A549 (cell line): ENCODE data around the gene LDHAL6B. TPM values are rescaled to one million over a fixed set of nuclear protein-coding genes. Genes with fewer than 3 reads are reported as not detected.

Experiments
- ATAC-seq, 2 experiments: fragments of 200-7000 bp in 1 of 2; fragments of >200 bp in 1 of 2; cut with Nextera tagmentation in 1 of 2; cut with Tn5 transposase in 1 of 2; 3 replicates each; pipeline versions ENCODE4 v1.8.0 to v1.9.1; 2018 to 2020; ENCODE audit warnings: mild to moderate bottlenecking in 1 of 2, moderate library complexity in 1 of 2
- CTCF ChIA-PET: fragments of 300-600 bp; sonication (Branson Sonifier 250); formaldehyde crosslinking; extraction: SDS; loops from one replicate; lab custom pipeline; 2021; ENCODE audit warnings: antibody characterized with exemption, inconsistent platforms; lab: Yijun Ruan, JAX
- POLR2A ChIA-PET: fragments of 350-600 bp; formaldehyde crosslinking; extraction: SDS; loops from one replicate; lab custom pipeline; 2021; ENCODE audit warnings: antibody characterized with exemption, inconsistent platforms; lab: Yijun Ruan, JAX
- DNase-seq, 2 experiments: peaks; one replicate each; pipeline versions ENCODE4 v3.0.0 to v3.0.0-alpha.2; 2011 to 2016; ENCODE audit warnings: low read depth in 1 of 2, low spot score in 1 of 2
- FAIRE-seq: peaks from 2 replicates; lab custom pipeline; 2011; peaks lifted over from hg19 to GRCh38; lab: Jason Lieb, UNC
- H3K27ac ChIP-seq, 2 experiments: fragments of >200 bp; sonication (Bioruptor Twin); formaldehyde crosslinking; 3 replicates each; pipeline ENCODE4 v1.5.1; 2016 to 2017
- H3K4me1 ChIP-seq: fragments of >200 bp; sonication (Bioruptor Twin); formaldehyde crosslinking; 3 replicates; pipeline ENCODE4 v1.6.1; 2016
- H3K4me2 ChIP-seq: fragments of >200 bp; sonication (Bioruptor Twin); formaldehyde crosslinking; 3 replicates; pipeline ENCODE4 v1.6.1; 2016
- H3K4me3 ChIP-seq: fragments of >200 bp; sonication (Bioruptor Twin); formaldehyde crosslinking; 3 replicates; pipeline ENCODE4 v1.5.1; 2016
- H3K9me3 ChIP-seq: fragments of >200 bp; sonication (Bioruptor Twin); formaldehyde crosslinking; 3 replicates; pipeline ENCODE4 v1.6.1; 2016
- BHLHE40 ChIP-seq: IDR thresholded peaks from 2 replicates; pipeline ENCODE4 v1.6.1; 2012; ENCODE audit warnings: low read depth, low read length, inconsistent platforms
- CBX2 ChIP-seq: fragments of 200-600 bp; sonication (generic); IDR thresholded peaks from 2 replicates; pipeline ENCODE4 v1.6.1; 2016; ENCODE audit warnings: low read depth, mild to moderate bottlenecking, borderline replicate concordance
- CBX8 ChIP-seq: fragments of 200-600 bp; sonication (generic); IDR thresholded peaks from 2 replicates; pipeline ENCODE4 v1.6.1; 2016
- EP300 ChIP-seq, 2 experiments: fragments of >200 bp; sonication (Bioruptor Twin); formaldehyde crosslinking; IDR thresholded peaks; 2 replicates in 1 of 2; 3 replicates in 1 of 2; pipeline ENCODE4 v1.6.1; 2016 to 2017
- FOSB ChIP-seq: fragments of 250-450 bp; sonication (Bioruptor Pico); IDR thresholded peaks from 2 replicates; pipeline ENCODE4 v1.5.0; 2020; ENCODE audit warnings: mild to moderate bottlenecking, moderate library complexity
- FOSL2 ChIP-seq, 2 experiments: fragments of 450-650 bp in 1 of 2; fragments of >200 bp in 1 of 2; sonication (Bioruptor Twin) in 1 of 2; formaldehyde crosslinking; IDR thresholded peaks; 2 replicates each; pipeline versions ENCODE4 v1.5.0 to v1.6.1; 2016 to 2020; ENCODE audit warnings: mild to moderate bottlenecking in 1 of 2, moderate library complexity in 1 of 2
- HEYL ChIP-seq: fragments of 250-450 bp; sonication (Bioruptor Pico); IDR thresholded peaks from 2 replicates; pipeline ENCODE4 v1.8.0; 2021; ENCODE audit warnings: mild to moderate bottlenecking, moderate library complexity
- HOXB13 ChIP-seq: fragments of 250-450 bp; sonication (Bioruptor Pico); IDR thresholded peaks from 2 replicates; pipeline ENCODE4 v1.5.0; 2020; ENCODE audit warnings: low read depth, mild to moderate bottlenecking, moderate library complexity
- KDM5A ChIP-seq: fragments of 200-600 bp; sonication (generic); IDR thresholded peaks from 2 replicates; pipeline ENCODE4 v1.6.1; 2016; ENCODE audit warnings: antibody characterized with exemption, mild to moderate bottlenecking
- MAFK ChIP-seq: fragments of 450-650 bp; IDR thresholded peaks from 2 replicates; pipeline ENCODE4 v1.6.1; 2014; ENCODE audit not compliant: partially characterized antibody
- NFE2L2 ChIP-seq: fragments of 150-350 bp; conservative IDR thresholded peaks from 2 replicates; pipeline ENCODE4 v1.6.1; 2014; ENCODE audit warnings: low read length
- NPAS2 ChIP-seq: fragments of 250-450 bp; sonication (Bioruptor Pico); IDR thresholded peaks from 2 replicates; pipeline ENCODE4 v1.8.0; 2022; ENCODE audit warnings: mild to moderate bottlenecking, moderate library complexity, borderline replicate concordance
- NR3C1 ChIP-seq: fragments of >200 bp; sonication (Bioruptor Twin); formaldehyde crosslinking; IDR thresholded peaks from 3 replicates; pipeline ENCODE4 v1.6.1; 2017
- POLR2A ChIP-seq: IDR thresholded peaks from 2 replicates; pipeline ENCODE4 v1.6.1; 2012; ENCODE audit warnings: mild to moderate bottlenecking, low read length
- RCOR1 ChIP-seq: fragments of 150-350 bp; IDR thresholded peaks from 2 replicates; pipeline ENCODE4 v1.6.1; 2014; ENCODE audit warnings: antibody characterized with exemption, low read length, low read depth
- RFX5 ChIP-seq: fragments of 450-650 bp; IDR thresholded peaks from 2 replicates; pipeline ENCODE4 v1.7.1; 2014; ENCODE audit warnings: antibody characterized with exemption, mild to moderate bottlenecking, moderate library complexity
- RNF2 ChIP-seq: fragments of 200-600 bp; sonication (generic); IDR thresholded peaks from 2 replicates; pipeline ENCODE4 v1.6.1; 2016; ENCODE audit warnings: low read depth, mild to moderate bottlenecking, antibody characterized with exemption, moderate library complexity, borderline replicate concordance
- SMC3 ChIP-seq: fragments of >200 bp; sonication (Bioruptor Twin); formaldehyde crosslinking; IDR thresholded peaks from 3 replicates; pipeline ENCODE4 v1.6.1; 2018; ENCODE audit warnings: inconsistent platforms
- TP53 ChIP-seq: fragments of 250-450 bp; sonication (Bioruptor Pico); IDR thresholded peaks from 2 replicates; pipeline ENCODE4 v1.5.0; 2021; ENCODE audit warnings: mild to moderate bottlenecking, moderate library complexity
- ZC3H11A ChIP-seq: fragments of 450-650 bp; IDR thresholded peaks from 2 replicates; pipeline ENCODE4 v1.6.1; 2014; ENCODE audit warnings: antibody characterized with exemption, mild to moderate bottlenecking
- ZNF302 ChIP-seq: fragments of 250-450 bp; sonication (Bioruptor Pico); IDR thresholded peaks from 2 replicates; pipeline ENCODE4 v1.9.0; 2021; ENCODE audit warnings: inconsistent platforms, mild to moderate bottlenecking, moderate library complexity
- WGBS: methylation state at CpG from one replicate; pipeline ENCODE4 v1.1.6; 2017; ENCODE audit errors: missing lambda C conversion rate; 5-methylcytosine and 5-hydroxymethylcytosine counted together
- polyA plus RNA-seq, 4 experiments: library from polyadenylated mRNA; depleted of rRNA in 3 of 4; stranded (reverse); fragments of >200 nt; fragmentation: RNase III in 1 of 4; extraction: RNeasy Plus Mini Kit Qiagen cat#74134 plus additional on column Dnase treatment in 1 of 4; gene quantifications; 2 replicates in 3 of 4; 3 replicates in 1 of 4; pipeline ENCODE4 v1.2.3, GENCODE V29; 2011 to 2017
- TF ChIP-seq, protein P1 (sequence below): fragments of >200 bp; sonication (Bioruptor Twin); formaldehyde crosslinking; IDR thresholded peaks from 3 replicates; pipeline ENCODE4 v1.6.1; 2016
- TF ChIP-seq, protein P2 (sequence below): fragments of 450-650 bp; IDR thresholded peaks from 2 replicates; pipeline ENCODE4 v1.6.1; 2014; ENCODE audit warnings: antibody characterized with exemption
- TF ChIP-seq, protein P3 (sequence below): fragments of 200-600 bp; sonication (generic); IDR thresholded peaks from 2 replicates; pipeline ENCODE4 v1.6.1; 2016; ENCODE audit warnings: antibody characterized with exemption, mild to moderate bottlenecking, moderate library complexity
- TF ChIP-seq, protein P4 (sequence below): fragments of >200 bp; sonication (Bioruptor Twin); formaldehyde crosslinking; IDR thresholded peaks from 2 replicates; pipeline ENCODE4 v1.6.1; 2016

The LDHAL6B gene
- polyA plus RNA-seq, 2 of the 4 experiments (the other 2 are of a cell fraction) = not detected

DNA sequence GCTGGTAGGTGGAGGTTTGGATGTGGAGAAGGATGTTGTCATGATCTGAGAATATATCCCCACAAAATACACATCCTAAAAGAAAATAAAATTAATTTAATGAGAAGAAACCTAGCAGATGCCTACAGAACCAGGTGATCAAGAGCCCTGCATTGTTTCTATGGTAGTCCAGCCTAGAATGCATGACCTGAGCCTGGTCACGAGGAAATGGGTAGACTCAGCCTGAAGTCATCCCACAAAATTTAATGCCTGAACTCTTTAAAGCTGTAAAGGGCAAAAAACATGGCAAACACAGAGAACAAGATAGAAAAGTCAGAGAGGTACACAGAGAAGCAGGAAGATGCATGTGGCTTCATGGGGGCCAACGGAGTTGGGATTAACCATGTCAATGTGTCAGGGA lies 36.0 kb downstream of the LDHAL6B start:
- CTCF ChIA-PET = interaction anchor here (0.6 to 1.6 kb wide), 4 partner anchors 8 to 274 kb away, joined by 3 to 4 read pairs (median 4); no protein-coding TSS in a partner anchor
- ATAC-seq = no peak
- no peak for DNase-seq
- H3K27ac ChIP-seq = peak overlapping the region in 1 of 2 experiments; percentile 26; a peak in 1 of 6 replicates
- 69% methylated on average over 2 of the region's 2 CpGs for WGBS
- H3K4me2 ChIP-seq = no peak overlapping the region
- no peak for FAIRE-seq
- H3K4me1 ChIP-seq = peaks cover 80% of the 10 kb centered on the region
- no peak overlapping the region for H3K4me3 ChIP-seq
- TF ChIP-seq FOSL2 (IDR thresholded peaks at IDR 0.05) = no peak
- no peak for TF ChIP-seq FOSL2 (CRISPR knock-in tag; IDR thresholded peaks at IDR 0.05)
- TF ChIP-seq CBX2 = no peak
- no peak for TF ChIP-seq RNF2
- TF ChIP-seq, protein P1, sequence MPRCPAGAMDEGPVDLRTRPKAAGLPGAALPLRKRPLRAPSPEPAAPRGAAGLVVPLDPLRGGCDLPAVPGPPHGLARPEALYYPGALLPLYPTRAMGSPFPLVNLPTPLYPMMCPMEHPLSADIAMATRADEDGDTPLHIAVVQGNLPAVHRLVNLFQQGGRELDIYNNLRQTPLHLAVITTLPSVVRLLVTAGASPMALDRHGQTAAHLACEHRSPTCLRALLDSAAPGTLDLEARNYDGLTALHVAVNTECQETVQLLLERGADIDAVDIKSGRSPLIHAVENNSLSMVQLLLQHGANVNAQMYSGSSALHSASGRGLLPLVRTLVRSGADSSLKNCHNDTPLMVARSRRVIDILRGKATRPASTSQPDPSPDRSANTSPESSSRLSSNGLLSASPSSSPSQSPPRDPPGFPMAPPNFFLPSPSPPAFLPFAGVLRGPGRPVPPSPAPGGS = no peak
- no peak for TF ChIP-seq MAFK
- TF ChIP-seq CBX8 = no peak
- no peaks in the 10 kb centered on the region for H3K9me3 ChIP-seq
- POLR2A ChIA-PET = no interaction called here

DNA sequence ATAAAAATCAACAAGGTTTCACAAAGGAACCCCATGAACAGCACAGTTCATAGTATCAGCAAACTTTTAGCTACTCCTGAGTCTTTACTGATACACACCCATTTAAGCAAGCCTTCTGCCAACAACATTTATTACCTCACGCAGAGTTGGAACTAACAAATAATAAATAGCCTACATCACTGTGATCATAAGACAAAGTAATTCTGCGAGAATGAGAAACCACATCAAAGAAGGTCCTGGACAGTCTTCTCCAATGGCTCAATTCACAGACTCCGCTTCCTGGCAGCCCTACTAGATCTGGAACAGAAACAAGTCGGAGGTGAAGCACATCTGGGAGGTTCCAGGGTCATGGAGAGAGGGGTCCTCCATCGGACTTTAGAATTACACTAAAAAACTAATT lies 37.0 kb downstream of the LDHAL6B start:
- 79% methylated on average over 5 of the region's 5 CpGs for WGBS
- Histone ChIP-seq H3K4me2 (peak overlapping the region; percentile 45; the same call in 2 of the 3 replicates), H3K9me3 (no peaks in the 10 kb centered on the region), H3K4me1 (peaks cover 80% of the 10 kb centered on the region), H3K4me3 (no peak overlapping the region)
- DNase-seq = no peak
- CTCF ChIA-PET = interaction anchor here (0.6 to 4.8 kb wide), 5 partner anchors 9 to 105 kb away, joined by 3 to 37 read pairs (median 3); no protein-coding TSS in a partner anchor
- 0 out of 5 replicates have a peak, but pooled peaks of 1 of the 2 experiments have one; percentile 17 for TF ChIP-seq EP300 (IDR thresholded peaks at IDR 0.05)
- no peak for TF ChIP-seq HEYL (CRISPR knock-in tag)
- TF ChIP-seq, all 56 proteins: peak for 1
- FAIRE-seq = peak; percentile 90
- ATAC-seq = no peak
- peak overlapping the region; percentile 51 to 87 for H3K27ac ChIP-seq
- POLR2A ChIA-PET = no interaction called here

DNA sequence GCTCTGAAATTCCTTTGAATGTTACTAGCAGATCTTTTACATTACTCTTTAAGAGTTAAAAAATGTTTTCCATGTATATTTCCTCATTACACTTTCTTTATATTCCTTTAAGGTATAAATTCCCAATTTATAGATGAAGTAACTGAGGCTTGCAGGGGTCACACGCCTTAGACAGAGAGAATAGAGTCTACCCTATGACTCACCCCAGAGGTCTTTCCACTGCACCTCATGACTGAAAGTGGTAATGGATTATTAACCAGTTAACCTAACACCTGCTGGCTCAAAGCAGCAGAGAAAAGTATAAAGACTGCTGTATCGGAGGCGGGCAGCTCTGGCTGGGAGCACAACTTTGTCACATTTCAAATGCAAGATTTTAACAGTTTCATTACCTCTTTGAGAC lies 37.7 kb downstream of the LDHAL6B start:
- Histone ChIP-seq H3K27ac (peak overlapping the region; percentile 51 to 87), H3K4me1 (peaks cover 83% of the 10 kb centered on the region), H3K9me3 (no peaks in the 10 kb centered on the region), H3K4me2 (peak overlapping the region; percentile 45), H3K4me3 (no peak overlapping the region)
- DNase-seq (peak in 1 of 2 experiments; percentile 65), ATAC-seq (peak in 1 of 2 experiments; percentile 13; a peak in 1 of 6 replicates), FAIRE-seq (no peak)
- ChIA-PET POLR2A (no interaction called here), CTCF (interaction anchor here (0.6 to 4.8 kb wide), 3 partner anchors 10 to 60 kb away, joined by 3 to 37 read pairs (median 3); no protein-coding TSS in a partner anchor)
- TF ChIP-seq KDM5A (no peak), FOSL2 (IDR thresholded peaks at IDR 0.05) (no peak), FOSL2 (CRISPR knock-in tag; IDR thresholded peaks at IDR 0.05) (peak; percentile 81)
- 58% methylated on average over 3 of the region's 3 CpGs for WGBS

DNA sequence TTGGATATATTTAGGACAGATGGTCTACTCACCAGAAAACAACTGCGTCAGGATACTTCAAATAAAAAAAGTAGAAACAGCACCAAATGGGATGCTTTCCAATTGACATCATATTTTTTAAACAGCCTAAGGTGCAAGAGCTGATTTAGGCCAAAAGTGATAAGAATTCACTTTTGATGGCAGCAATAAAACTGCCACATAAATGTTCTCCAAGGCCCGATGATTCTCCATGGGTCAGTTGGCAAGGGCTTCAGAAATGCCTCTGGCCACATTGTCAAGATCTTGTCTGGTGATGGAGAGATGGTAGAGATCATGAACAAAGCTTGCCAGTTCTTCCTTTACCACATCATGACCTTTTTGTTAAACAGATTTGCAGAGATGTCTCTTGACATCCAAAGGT lies 38.9 kb downstream of the LDHAL6B start:
- TF ChIP-seq, protein P2, sequence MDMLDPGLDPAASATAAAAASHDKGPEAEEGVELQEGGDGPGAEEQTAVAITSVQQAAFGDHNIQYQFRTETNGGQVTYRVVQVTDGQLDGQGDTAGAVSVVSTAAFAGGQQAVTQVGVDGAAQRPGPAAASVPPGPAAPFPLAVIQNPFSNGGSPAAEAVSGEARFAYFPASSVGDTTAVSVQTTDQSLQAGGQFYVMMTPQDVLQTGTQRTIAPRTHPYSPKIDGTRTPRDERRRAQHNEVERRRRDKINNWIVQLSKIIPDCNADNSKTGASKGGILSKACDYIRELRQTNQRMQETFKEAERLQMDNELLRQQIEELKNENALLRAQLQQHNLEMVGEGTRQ = no peak
- no peak for TF ChIP-seq HOXB13
- TF ChIP-seq NFE2L2 = no peak
- no peak for TF ChIP-seq POLR2A
- TF ChIP-seq RCOR1 = no peak
- TF ChIP-seq, protein P3, sequence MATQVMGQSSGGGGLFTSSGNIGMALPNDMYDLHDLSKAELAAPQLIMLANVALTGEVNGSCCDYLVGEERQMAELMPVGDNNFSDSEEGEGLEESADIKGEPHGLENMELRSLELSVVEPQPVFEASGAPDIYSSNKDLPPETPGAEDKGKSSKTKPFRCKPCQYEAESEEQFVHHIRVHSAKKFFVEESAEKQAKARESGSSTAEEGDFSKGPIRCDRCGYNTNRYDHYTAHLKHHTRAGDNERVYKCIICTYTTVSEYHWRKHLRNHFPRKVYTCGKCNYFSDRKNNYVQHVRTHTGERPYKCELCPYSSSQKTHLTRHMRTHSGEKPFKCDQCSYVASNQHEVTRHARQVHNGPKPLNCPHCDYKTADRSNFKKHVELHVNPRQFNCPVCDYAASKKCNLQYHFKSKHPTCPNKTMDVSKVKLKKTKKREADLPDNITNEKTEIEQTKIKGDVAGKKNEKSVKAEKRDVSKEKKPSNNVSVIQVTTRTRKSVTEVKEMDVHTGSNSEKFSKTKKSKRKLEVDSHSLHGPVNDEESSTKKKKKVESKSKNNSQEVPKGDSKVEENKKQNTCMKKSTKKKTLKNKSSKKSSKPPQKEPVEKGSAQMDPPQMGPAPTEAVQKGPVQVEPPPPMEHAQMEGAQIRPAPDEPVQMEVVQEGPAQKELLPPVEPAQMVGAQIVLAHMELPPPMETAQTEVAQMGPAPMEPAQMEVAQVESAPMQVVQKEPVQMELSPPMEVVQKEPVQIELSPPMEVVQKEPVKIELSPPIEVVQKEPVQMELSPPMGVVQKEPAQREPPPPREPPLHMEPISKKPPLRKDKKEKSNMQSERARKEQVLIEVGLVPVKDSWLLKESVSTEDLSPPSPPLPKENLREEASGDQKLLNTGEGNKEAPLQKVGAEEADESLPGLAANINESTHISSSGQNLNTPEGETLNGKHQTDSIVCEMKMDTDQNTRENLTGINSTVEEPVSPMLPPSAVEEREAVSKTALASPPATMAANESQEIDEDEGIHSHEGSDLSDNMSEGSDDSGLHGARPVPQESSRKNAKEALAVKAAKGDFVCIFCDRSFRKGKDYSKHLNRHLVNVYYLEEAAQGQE = no peak
- no peak for TF ChIP-seq TP53 (CRISPR knock-in tag)
- no peak for TF ChIP-seq BHLHE40
- TF ChIP-seq NPAS2 (CRISPR knock-in tag) = no peak
- TF ChIP-seq CBX2 = no peak
- no peak for TF ChIP-seq NR3C1
- TF ChIP-seq SMC3 = no peak
- no peak for TF ChIP-seq CBX8
- TF ChIP-seq RFX5 = no peak
- no peak for TF ChIP-seq MAFK
- TF ChIP-seq ZC3H11A = no peak
- TF ChIP-seq, protein P4, sequence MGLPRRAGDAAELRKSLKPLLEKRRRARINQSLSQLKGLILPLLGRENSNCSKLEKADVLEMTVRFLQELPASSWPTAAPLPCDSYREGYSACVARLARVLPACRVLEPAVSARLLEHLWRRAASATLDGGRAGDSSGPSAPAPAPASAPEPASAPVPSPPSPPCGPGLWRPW = no peak
- TF ChIP-seq ZNF302 (CRISPR knock-in tag) = no peak
- no peak for TF ChIP-seq FOSB (CRISPR knock-in tag)
- peak overlapping the region; percentile 51 to 87; a peak in 5 of 6 replicates for H3K27ac ChIP-seq
- 56% methylated on average over 2 of the region's 2 CpGs for WGBS
- H3K9me3 ChIP-seq = no peaks in the 10 kb centered on the region
- no peak overlapping the region for H3K4me3 ChIP-seq
- ChIA-PET CTCF (interaction anchor here (1.0 to 4.8 kb wide), 13 partner anchors 11 to 287 kb away, joined by 3 to 37 read pairs (median 6); no protein-coding TSS in a partner anchor), POLR2A (interaction anchor here (0.5 kb wide), 1 partner anchor 77 kb away, joined by 8 read pairs; no protein-coding TSS in a partner anchor)
- peaks cover 84% of the 10 kb centered on the region for H3K4me1 ChIP-seq
- DNase-seq (no peak), ATAC-seq (no peak), FAIRE-seq (peak; percentile 7)
- no peak overlapping the region for H3K4me2 ChIP-seq
